HL-60 (cell line): ENCODE measurements around the gene CYP2C19.

Source experiments
- DNase-seq, 2 experiments: peaks; one replicate each; pipeline ENCODE4 v3.0.0-alpha.2; 2010 to 2020; ENCODE audit warnings: low read depth in 1 of 2, low spot score in 1 of 2
- H3K27ac ChIP-seq: fragments of 250-450 bp; sonication (Bioruptor Pico); replicated peaks from 2 replicates; pipeline ENCODE4 v1.5.1; 2020; ENCODE audit warnings: mild to moderate bottlenecking, moderate library complexity
- H3K27me3 ChIP-seq: fragments of 250-450 bp; sonication (Bioruptor Pico); 2 replicates; pipeline ENCODE4 v1.5.1; 2021; ENCODE audit warnings: mild to moderate bottlenecking, moderate library complexity; ENCODE audit not compliant: insufficient read depth, poor library complexity, severe bottlenecking
- H3K4me3 ChIP-seq: replicated peaks from 2 replicates; pipeline ENCODE4 v1.5.1; 2011; ENCODE audit warnings: mild to moderate bottlenecking, control low read depth, low read length; ENCODE audit not compliant: insufficient read depth
- GABPA ChIP-seq: IDR thresholded peaks from 2 replicates; pipeline ENCODE4 v1.6.1; 2012; ENCODE audit warnings: low read depth
- POLR2AphosphoS5 ChIP-seq: IDR thresholded peaks from 2 replicates; pipeline ENCODE4 v1.6.1; 2012; ENCODE audit warnings: low read depth
- SPI1 ChIP-seq: IDR thresholded peaks from 2 replicates; pipeline ENCODE4 v1.6.1; 2012; ENCODE audit warnings: low read depth, mild to moderate bottlenecking, borderline replicate concordance
- TF ChIP-seq, protein P1 (sequence below): IDR thresholded peaks from 2 replicates; pipeline ENCODE4 v1.6.1; 2012; ENCODE audit warnings: low read depth; ENCODE audit not compliant: insufficient replicate concordance
- TF ChIP-seq, protein P2 (sequence below): IDR thresholded peaks from one replicate; pipeline ENCODE4 v1.5.1; 2011; ENCODE audit warnings: low read length, control low read depth, inconsistent platforms; ENCODE audit not compliant: insufficient read depth

CYP2C19 gene

DNA sequence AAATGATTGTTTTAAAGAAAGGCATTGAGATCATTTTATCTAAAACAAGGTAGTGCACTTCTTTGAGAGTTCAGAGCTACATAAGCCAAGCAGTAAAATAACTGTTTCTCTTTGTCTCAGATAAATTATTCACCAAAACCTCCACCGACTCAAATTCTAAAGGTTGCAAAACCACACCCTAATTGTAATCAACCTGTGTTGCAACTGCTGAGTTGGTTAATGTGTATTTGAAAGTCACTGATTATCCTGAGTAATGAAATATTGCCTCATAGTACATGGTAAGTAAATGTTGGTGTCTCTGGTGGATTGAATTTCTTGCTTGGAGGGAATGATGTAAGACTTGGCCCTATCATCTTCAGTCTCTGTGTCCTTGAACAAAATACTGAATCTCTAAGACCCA, 140.1 kb downstream of the CYP2C19 start:
- no peak for DNase-seq
- Histone ChIP-seq H3K27me3 (no peaks in the 10 kb centered on the region), H3K4me3 (no peak overlapping the region), H3K27ac (no peak overlapping the region)
- TF ChIP-seq, protein P1, sequence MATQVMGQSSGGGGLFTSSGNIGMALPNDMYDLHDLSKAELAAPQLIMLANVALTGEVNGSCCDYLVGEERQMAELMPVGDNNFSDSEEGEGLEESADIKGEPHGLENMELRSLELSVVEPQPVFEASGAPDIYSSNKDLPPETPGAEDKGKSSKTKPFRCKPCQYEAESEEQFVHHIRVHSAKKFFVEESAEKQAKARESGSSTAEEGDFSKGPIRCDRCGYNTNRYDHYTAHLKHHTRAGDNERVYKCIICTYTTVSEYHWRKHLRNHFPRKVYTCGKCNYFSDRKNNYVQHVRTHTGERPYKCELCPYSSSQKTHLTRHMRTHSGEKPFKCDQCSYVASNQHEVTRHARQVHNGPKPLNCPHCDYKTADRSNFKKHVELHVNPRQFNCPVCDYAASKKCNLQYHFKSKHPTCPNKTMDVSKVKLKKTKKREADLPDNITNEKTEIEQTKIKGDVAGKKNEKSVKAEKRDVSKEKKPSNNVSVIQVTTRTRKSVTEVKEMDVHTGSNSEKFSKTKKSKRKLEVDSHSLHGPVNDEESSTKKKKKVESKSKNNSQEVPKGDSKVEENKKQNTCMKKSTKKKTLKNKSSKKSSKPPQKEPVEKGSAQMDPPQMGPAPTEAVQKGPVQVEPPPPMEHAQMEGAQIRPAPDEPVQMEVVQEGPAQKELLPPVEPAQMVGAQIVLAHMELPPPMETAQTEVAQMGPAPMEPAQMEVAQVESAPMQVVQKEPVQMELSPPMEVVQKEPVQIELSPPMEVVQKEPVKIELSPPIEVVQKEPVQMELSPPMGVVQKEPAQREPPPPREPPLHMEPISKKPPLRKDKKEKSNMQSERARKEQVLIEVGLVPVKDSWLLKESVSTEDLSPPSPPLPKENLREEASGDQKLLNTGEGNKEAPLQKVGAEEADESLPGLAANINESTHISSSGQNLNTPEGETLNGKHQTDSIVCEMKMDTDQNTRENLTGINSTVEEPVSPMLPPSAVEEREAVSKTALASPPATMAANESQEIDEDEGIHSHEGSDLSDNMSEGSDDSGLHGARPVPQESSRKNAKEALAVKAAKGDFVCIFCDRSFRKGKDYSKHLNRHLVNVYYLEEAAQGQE: no peak
- TF ChIP-seq GABPA (no peak), POLR2AphosphoS5 (no peak), SPI1 (no peak)
- TF ChIP-seq, protein P2, sequence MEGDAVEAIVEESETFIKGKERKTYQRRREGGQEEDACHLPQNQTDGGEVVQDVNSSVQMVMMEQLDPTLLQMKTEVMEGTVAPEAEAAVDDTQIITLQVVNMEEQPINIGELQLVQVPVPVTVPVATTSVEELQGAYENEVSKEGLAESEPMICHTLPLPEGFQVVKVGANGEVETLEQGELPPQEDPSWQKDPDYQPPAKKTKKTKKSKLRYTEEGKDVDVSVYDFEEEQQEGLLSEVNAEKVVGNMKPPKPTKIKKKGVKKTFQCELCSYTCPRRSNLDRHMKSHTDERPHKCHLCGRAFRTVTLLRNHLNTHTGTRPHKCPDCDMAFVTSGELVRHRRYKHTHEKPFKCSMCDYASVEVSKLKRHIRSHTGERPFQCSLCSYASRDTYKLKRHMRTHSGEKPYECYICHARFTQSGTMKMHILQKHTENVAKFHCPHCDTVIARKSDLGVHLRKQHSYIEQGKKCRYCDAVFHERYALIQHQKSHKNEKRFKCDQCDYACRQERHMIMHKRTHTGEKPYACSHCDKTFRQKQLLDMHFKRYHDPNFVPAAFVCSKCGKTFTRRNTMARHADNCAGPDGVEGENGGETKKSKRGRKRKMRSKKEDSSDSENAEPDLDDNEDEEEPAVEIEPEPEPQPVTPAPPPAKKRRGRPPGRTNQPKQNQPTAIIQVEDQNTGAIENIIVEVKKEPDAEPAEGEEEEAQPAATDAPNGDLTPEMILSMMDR: no peak
